GM12891 (cell line): ENCODE results near the gene ARHGEF12.

ENCODE experiments used
- DNase-seq: peaks from one replicate; pipeline ENCODE4 v3.0.0; 2011; ENCODE audit warnings: low spot score; ENCODE audit not compliant: insufficient read length
- FAIRE-seq: peaks from 2 replicates; lab custom pipeline; 2011; peaks lifted over from hg19 to GRCh38; lab: Jason Lieb, UNC
- PAX5 ChIP-seq: IDR thresholded peaks from 2 replicates; pipeline ENCODE4 v1.6.1; 2011; ENCODE audit warnings: low read length, moderate library complexity, mild to moderate bottlenecking; ENCODE audit not compliant: insufficient read depth, severe bottlenecking
- POLR2A ChIP-seq: IDR thresholded peaks from 2 replicates; pipeline ENCODE4 v1.6.1; 2011; ENCODE audit warnings: low read depth, low read length, control low read depth
- POLR2AphosphoS5 ChIP-seq: IDR thresholded peaks from 2 replicates; pipeline ENCODE4 v1.6.1; 2011; ENCODE audit warnings: low read depth, low read length, control low read depth
- POU2F2 ChIP-seq: IDR thresholded peaks from 2 replicates; pipeline ENCODE4 v1.6.1; 2011; ENCODE audit warnings: low read depth, mild to moderate bottlenecking, control low read depth, low read length, moderate library complexity
- SPI1 ChIP-seq: IDR thresholded peaks from 2 replicates; pipeline ENCODE4 v1.6.1; 2011; ENCODE audit warnings: low read depth, low read length, control low read depth
- TAF1 ChIP-seq: IDR thresholded peaks from 2 replicates; pipeline ENCODE4 v1.6.1; 2011; ENCODE audit warnings: low read depth, low read length, control low read depth

ARHGEF12 gene

GRCh38 chr11:120511116-120511819, 175.1 kb downstream of the ARHGEF12 start, which contains the start of gene GRIK4:
GRIK4 (plus strand) TSS chr11:120511748; CDS start chr11:120660319, 148,571 bp downstream.
- DNase-seq: peak; percentile 96
- TF ChIP-seq SPI1 (no peak), TAF1 (no peak), POU2F2 (peak; percentile 18; the same call in 1 of the 2 replicates), POLR2A (no peak), POLR2AphosphoS5 (no peak)
- peak; percentile 86 for FAIRE-seq

- no peak for FAIRE-seq
Observed at GRCh38 chr11:120511820-120512738, 175.9 kb downstream of the ARHGEF12 start.

GRCh38 chr11:120512739-120513435, 176.7 kb downstream of the ARHGEF12 start:
- no peak for TF ChIP-seq POU2F2
- FAIRE-seq (no peak), DNase-seq (no peak)

More at GRCh38 chr11:120511820-120512738, 175.9 kb downstream of the ARHGEF12 start:
- DNase-seq: no peak
- TF ChIP-seq TAF1: no peak
- no peak for TF ChIP-seq PAX5
- no peak for TF ChIP-seq SPI1
- TF ChIP-seq POU2F2: no peak
- TF ChIP-seq POLR2AphosphoS5: no peak

DNA sequence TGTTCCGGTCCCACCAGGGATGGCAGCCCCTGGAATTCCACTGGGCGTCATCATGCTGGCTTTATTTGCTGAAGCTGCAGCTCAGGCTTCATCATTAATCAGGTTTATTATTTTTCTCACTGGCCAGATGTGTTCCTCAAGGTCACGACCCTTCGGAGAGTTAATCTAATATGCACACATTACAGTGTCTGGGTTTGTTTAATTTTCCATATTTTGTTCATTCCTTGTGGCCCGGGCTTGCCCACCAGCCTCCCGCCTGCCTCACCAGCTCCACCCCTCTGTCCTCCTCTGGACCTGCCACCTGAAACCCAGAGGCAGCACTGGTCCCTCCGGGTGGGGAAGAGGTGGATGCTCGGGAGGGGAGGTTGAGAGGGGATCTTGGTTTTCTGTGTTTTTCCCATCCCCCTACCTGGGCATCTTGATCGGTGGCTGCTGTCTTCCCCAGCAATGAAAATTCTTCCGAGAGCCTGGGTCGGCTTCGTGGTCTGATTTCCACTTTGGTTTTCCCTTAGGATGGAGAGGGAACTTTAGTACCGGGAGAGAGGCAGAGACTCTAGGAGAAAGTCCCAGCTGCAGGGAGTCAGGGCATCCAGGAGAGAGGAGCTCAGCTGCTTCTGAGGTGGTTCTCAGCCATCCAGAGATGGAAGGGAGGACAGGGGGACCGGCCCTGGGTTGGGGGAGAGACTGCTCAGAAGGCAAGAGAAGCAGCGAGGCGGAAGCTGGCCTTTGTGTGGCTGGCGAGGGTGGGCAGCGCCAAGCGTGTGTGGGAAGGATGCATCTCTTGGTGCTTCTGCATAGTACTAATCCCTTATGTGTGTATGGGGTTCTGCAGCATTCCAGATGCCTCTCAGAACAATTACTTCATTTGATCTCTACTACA, 177.5 kb downstream of the ARHGEF12 start:
- DNase-seq (no peak), FAIRE-seq (no peak)
- TF ChIP-seq POU2F2 (no peak), PAX5 (no peak), SPI1 (no peak), TAF1 (no peak), POLR2AphosphoS5 (no peak), POLR2A (no peak)

- FAIRE-seq (no peak), DNase-seq (no peak)
- TF ChIP-seq POLR2A: no peak
- no peak for TF ChIP-seq POU2F2
- TF ChIP-seq TAF1: no peak
- no peak for TF ChIP-seq POLR2AphosphoS5
- TF ChIP-seq SPI1: no peak
- no peak for TF ChIP-seq PAX5
Observed at GRCh38 chr11:120514541-120515121, 178.4 kb downstream of the ARHGEF12 start.

DNA sequence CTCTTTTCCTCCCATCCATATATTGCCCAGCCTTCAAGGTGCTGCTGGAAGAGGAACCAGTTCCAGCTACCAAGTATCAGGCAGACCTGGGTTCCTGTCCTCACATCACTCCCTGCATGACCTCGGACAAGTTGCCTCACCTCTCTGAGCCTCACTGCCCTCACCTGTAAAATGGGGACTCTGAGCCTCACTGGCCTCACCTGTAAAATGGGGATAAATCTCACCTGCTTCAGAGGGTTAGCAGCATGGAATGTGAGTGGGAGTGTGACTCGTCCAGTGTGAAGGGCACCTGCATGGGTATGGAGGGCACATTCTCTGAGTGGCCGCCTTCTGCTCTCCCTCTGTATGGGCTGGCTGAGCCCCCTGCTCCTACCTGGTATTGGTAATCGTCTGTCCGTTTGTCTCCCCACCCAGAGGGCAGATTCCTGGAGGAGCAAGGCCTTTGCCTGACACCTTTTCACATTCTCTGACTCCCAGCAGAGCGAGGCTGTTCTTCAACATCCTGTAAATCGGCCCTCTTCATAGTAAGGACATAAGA, 179.0 kb downstream of the ARHGEF12 start:
- TF ChIP-seq POLR2A (no peak), POLR2AphosphoS5 (no peak), POU2F2 (no peak), SPI1 (no peak), TAF1 (no peak), PAX5 (no peak)
- FAIRE-seq: no peak

DNA sequence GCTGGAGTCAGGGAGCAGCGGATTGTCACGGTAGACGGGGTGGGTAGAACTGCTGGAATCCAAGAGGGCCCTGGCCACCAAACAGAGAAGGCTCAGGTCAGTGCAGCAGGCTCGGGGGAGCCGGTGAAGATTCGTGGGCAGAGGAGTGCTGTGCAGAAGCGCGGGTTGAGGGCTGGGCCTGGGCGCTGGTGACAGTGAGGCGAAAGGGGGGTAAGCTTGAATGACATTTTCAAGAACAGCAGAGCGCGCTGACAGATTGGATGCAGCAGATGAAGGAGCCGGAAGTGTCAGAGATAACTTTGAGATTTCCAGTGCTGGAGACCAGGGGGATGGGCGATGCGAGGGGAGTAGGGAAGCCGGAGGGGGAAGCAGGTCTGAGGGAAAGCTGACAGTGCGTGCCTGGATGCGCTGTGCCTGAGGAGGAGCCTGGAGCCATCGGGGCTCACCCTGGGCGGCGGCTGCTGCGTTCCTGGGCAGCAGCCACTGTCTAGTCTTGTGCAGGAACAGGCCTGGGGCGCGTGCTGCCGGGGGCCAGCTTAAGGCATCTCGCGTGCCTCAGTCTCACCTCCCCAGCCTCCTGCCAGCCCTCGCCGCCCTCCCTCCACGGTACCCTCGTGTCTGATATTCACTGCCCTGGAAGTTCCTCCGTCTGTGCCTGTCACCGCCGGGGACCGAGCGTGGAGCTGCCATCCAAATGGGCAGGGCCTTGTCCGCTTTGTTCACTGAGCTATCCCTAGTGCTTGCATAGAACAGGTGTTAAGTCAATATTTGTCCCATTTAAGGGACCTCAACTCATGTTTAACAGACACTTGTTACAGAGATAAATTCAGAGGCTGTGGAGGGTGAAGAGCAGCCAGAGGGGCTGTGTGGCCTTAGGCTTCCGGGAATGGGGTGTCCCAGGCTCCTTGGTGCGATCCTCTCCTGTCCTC, 180.5 kb downstream of the ARHGEF12 start:
- FAIRE-seq (no peak), DNase-seq (no peak)
- no peak for TF ChIP-seq POLR2A
- TF ChIP-seq PAX5: no peak
- no peak for TF ChIP-seq SPI1
- TF ChIP-seq POLR2AphosphoS5: no peak
- TF ChIP-seq TAF1: no peak
- no peak for TF ChIP-seq POU2F2

More for the DNA sequence above, 179.0 kb downstream of the ARHGEF12 start:
- no peak for DNase-seq

DNA sequence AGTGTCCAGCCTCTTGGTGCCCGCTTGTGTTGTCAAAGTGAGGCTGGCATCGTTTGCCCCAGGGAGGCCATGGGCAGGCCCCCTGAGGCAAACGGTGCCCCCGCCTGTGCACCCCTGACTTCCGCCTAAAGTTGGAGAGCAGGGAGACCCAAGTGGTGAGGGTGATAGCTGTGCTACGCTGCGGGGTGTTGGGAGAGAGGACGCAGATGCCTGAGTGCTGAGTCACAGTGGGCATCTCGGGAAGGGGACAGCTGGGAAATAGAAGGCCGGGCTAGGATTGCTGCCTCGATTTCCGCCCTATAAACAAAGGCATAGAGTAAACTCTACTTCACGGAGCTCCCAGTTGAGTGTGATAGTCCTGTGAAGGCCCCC, 181.2 kb downstream of the ARHGEF12 start:
- no peak for FAIRE-seq
- TF ChIP-seq POU2F2 (no peak), POLR2A (no peak), SPI1 (no peak), POLR2AphosphoS5 (no peak), TAF1 (no peak), PAX5 (no peak)
- no peak for DNase-seq
